Smooth muscle cell (in vitro differentiated cells): ENCODE data around the gene CNIH1. TPM values are rescaled to one million over a fixed set of nuclear protein-coding genes. Genes with fewer than 3 reads are reported as not detected.

Experiments used
- DNase-seq: peaks from one replicate; lab custom pipeline; 2025; ENCODE audit not compliant: unreplicated experiment; lab: John Stamatoyannopoulos, UW
- H2AFZ ChIP-seq: fragments of 200-600 bp; sonication (generic); 2 replicates; pipeline ENCODE4 v1.6.0; 2016; ENCODE audit warnings: antibody characterized with exemption, low read depth, mild to moderate bottlenecking
- H3F3A ChIP-seq: fragments of 200-600 bp; sonication (generic); 2 replicates; pipeline ENCODE4 v1.6.0; 2017; ENCODE audit warnings: antibody characterized with exemption, low read depth
- H3K27ac ChIP-seq: fragments of 200-600 bp; sonication (generic); 2 replicates; pipeline ENCODE4 v1.5.1; 2016; ENCODE audit warnings: low read depth, mild to moderate bottlenecking
- H3K27me3 ChIP-seq: fragments of 200-600 bp; sonication (generic); 2 replicates; pipeline ENCODE4 v1.6.1; 2016; ENCODE audit warnings: low read depth, mild to moderate bottlenecking
- H3K36me3 ChIP-seq: fragments of 200-600 bp; sonication (generic); 2 replicates; pipeline ENCODE4 v1.5.1; 2016; ENCODE audit warnings: low read depth
- H3K4me1 ChIP-seq: fragments of 200-600 bp; sonication (generic); 2 replicates; pipeline ENCODE4 v1.5.1; 2016; ENCODE audit warnings: low read depth
- H3K4me2 ChIP-seq: fragments of 200-600 bp; sonication (generic); 2 replicates; pipeline ENCODE4 v1.6.0; 2016; ENCODE audit warnings: mild to moderate bottlenecking
- H3K4me3 ChIP-seq: fragments of 200-600 bp; sonication (generic); 2 replicates; pipeline ENCODE4 v1.5.1; 2016; ENCODE audit warnings: mild to moderate bottlenecking
- H3K79me2 ChIP-seq: fragments of 200-600 bp; sonication (generic); 2 replicates; pipeline ENCODE4 v1.6.0; 2016; ENCODE audit warnings: low read depth, mild to moderate bottlenecking
- H3K9ac ChIP-seq: fragments of 200-600 bp; sonication (generic); 2 replicates; pipeline ENCODE4 v1.6.0; 2016; ENCODE audit warnings: low read depth
- H3K9me3 ChIP-seq: fragments of 200-600 bp; sonication (generic); replicated peaks from 2 replicates; pipeline ENCODE4 v1.5.1; 2016; ENCODE audit warnings: low read depth
- H4K20me1 ChIP-seq: fragments of 200-600 bp; sonication (generic); 2 replicates; pipeline ENCODE4 v1.6.0; 2016; ENCODE audit warnings: low read depth
- WGBS: methylation state at CpG from one replicate; pipeline ENCODE4 v1.1.7; 2016; ENCODE audit warnings: low lambda C conversion rate; 5-methylcytosine and 5-hydroxymethylcytosine counted together
- polyA plus RNA-seq: library from polyadenylated mRNA; unstranded; fragments of >200 nt; fragmentation: Nextera tagmentation; extraction: Ambion mirVana; gene quantifications from 2 replicates; pipeline ENCODE4 v1.2.1, GENCODE V29; 2016
- total RNA-seq: library from RNA; depleted of rRNA; stranded (reverse); fragments of >200 nt; gene quantifications from 2 replicates; pipeline ENCODE4 v1.2.3, GENCODE V29; 2014
- TF ChIP-seq, protein P1 (sequence below): fragments of 200-600 bp; sonication (generic); IDR thresholded peaks from 2 replicates; pipeline ENCODE4 v1.5.1; 2017; ENCODE audit warnings: borderline replicate concordance, mild to moderate bottlenecking, antibody characterized with exemption; ENCODE audit not compliant: insufficient read depth, poor library complexity, severe bottlenecking

Gene CNIH1
- total and polyA plus RNA-seq, 2 experiments from 2014 or later: 133 to 172 TPM

DNA sequence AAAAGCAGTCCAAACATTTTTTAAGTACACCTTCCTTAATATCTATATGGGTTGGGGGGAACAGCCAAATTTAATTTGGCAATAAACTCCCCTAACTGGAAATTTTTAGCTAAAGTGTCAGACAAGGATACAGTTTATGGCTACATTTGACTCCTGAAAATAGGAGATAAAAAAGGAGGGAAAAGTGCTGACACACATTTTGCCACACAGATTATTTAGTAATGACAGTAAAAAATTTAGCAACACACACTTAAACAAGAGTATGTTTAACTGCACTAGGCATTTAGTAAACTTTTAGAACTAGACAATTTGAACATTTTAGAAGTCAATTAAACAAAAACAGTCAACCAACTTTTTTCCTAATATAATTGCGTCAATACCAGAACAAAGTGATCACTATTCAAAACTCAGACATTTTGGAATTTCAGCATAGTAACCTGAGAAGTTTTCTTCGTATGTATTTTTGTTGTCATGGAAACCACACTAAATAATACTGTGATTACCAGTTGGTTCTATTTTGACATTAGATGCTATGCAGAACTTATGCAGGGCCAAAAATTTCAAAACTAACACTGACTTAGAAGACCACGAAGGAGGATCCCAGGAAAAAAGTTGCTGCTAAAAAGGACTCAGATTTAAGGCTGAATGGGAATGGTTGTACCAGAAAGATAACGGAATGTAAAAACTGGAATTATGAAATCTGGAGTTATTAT is 34.2 kb upstream of the CNIH1 start:
- H3K4me3 ChIP-seq: no peak overlapping the region
- no peaks in the 10 kb centered on the region for H3K9me3 ChIP-seq
- peaks cover 6% of the 10 kb centered on the region for H3F3A ChIP-seq
- no peaks in the 10 kb centered on the region for H3K27me3 ChIP-seq
- TF ChIP-seq, protein P1, sequence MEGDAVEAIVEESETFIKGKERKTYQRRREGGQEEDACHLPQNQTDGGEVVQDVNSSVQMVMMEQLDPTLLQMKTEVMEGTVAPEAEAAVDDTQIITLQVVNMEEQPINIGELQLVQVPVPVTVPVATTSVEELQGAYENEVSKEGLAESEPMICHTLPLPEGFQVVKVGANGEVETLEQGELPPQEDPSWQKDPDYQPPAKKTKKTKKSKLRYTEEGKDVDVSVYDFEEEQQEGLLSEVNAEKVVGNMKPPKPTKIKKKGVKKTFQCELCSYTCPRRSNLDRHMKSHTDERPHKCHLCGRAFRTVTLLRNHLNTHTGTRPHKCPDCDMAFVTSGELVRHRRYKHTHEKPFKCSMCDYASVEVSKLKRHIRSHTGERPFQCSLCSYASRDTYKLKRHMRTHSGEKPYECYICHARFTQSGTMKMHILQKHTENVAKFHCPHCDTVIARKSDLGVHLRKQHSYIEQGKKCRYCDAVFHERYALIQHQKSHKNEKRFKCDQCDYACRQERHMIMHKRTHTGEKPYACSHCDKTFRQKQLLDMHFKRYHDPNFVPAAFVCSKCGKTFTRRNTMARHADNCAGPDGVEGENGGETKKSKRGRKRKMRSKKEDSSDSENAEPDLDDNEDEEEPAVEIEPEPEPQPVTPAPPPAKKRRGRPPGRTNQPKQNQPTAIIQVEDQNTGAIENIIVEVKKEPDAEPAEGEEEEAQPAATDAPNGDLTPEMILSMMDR: no peak
- no peaks in the 10 kb centered on the region for H3K36me3 ChIP-seq
- H4K20me1 ChIP-seq: peaks cover 50% of the 10 kb centered on the region
- peak overlapping the region; percentile 49 for H3K27ac ChIP-seq
- H3K4me1 ChIP-seq: peaks cover 33% of the 10 kb centered on the region
- peak overlapping the region; percentile 9 for H3K9ac ChIP-seq
- DNase-seq: no peak
- H3K4me2 ChIP-seq: peak overlapping the region; percentile 43
- 86% methylated on average over 4 of the region's 4 CpGs for WGBS
- H3K79me2 ChIP-seq: no peaks in the 10 kb centered on the region
- no peak overlapping the region for H2AFZ ChIP-seq

DNA sequence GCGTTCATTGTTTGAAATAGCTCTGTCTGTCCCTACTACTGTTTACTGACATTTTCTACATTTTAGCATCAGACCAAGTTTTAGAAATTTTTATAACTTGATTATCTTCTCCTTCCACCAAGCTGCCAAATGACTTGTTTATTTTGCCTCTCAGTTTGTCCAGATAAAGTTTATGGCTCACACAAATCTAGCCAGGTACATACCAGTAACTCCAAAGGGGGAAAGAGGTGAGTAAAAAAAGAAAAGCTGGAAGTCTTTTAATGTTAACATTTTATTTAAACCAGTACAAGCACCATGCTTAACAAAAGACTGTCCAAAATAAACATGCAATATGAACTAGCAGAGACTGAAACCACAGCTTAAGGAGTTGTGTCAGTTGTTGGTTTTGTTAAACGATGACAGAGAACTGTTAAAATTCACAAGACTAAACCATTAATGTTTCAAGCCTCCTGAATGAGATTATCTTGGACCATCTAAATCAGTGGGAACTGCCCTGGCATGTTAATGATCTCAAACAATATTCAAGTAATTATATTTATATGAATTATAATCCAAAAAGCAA is 33.1 kb upstream of the CNIH1 start:
- Histone ChIP-seq H3K36me3 (no peaks in the 10 kb centered on the region), H3K27ac (peak overlapping the region; percentile 49), H3K4me1 (peaks cover 30% of the 10 kb centered on the region), H3K4me2 (peak overlapping the region; percentile 12), H3K4me3 (no peak overlapping the region), H3K9me3 (no peaks in the 10 kb centered on the region), H3K27me3 (no peaks in the 10 kb centered on the region), H3F3A (peaks cover 6% of the 10 kb centered on the region), H2AFZ (no peak overlapping the region), H3K79me2 (no peaks in the 10 kb centered on the region), H4K20me1 (peaks cover 40% of the 10 kb centered on the region), H3K9ac (no peak overlapping the region)
- WGBS: 52% methylated on average over 2 of the region's 2 CpGs
- no peak for DNase-seq
- TF ChIP-seq, protein P1: no peak

DNA sequence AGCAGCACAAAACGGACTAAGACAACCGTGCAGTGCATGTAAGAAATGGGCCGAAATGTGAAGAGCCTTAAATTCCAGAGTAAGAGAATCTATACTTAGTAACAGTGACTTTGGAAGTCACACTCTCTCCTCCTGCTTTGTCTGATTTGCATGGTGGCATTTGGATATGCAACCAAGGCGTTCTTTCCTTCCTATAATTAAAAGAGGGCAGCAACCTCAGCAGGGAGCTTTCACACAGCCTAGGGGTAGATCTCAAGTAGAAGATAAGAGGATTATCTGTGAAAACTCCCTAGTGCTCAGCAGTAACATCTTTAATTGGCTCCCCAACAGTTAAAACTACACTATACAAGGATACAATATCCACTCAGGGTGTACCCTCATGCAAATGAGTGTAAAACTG is 31.1 kb upstream of the CNIH1 start:
- Histone ChIP-seq H3K4me3 (no peak overlapping the region), H3K4me2 (no peak overlapping the region), H3K27ac (no peak overlapping the region), H3K9me3 (peaks cover 3% of the 10 kb centered on the region), H3K36me3 (no peaks in the 10 kb centered on the region), H4K20me1 (peaks cover 29% of the 10 kb centered on the region), H3K9ac (no peak overlapping the region), H3K4me1 (peaks cover 30% of the 10 kb centered on the region), H3K79me2 (no peaks in the 10 kb centered on the region), H3F3A (peaks cover 6% of the 10 kb centered on the region), H3K27me3 (no peaks in the 10 kb centered on the region), H2AFZ (no peak overlapping the region)
- no peak for DNase-seq
- TF ChIP-seq, protein P1: no peak
- WGBS: 76% methylated on average over 4 of the region's 4 CpGs
